ENCODE results near the gene DENND1A. TPM values are rescaled to one million over a fixed set of nuclear protein-coding genes. Genes with fewer than 3 reads are reported as not detected.
"Not testable (repeated sequence)": the region's sequence is repeated elsewhere in the genome, so short reads cannot be mapped to it uniquely, and the experiment has no call there.

Gene DENND1A
- total RNA-seq, 1 donor from 2014 or later, result 13.9 TPM

GRCh38 chr9:123887837-123888236 lies 42.1 kb downstream of the DENND1A start:
- Mint-ChIP-seq H3K4me1 (ENCODE audit: low read depth, unreplicated experiment) (peaks cover 3% of the 10 kb centered on the region), H3K9me3 (ENCODE audit: unreplicated experiment) (peaks cover 1% of the 10 kb centered on the region), H3K27me3 (ENCODE audit: unreplicated experiment) (peaks cover 3% of the 10 kb centered on the region), H3K4me3 (ENCODE audit: unreplicated experiment) (no peak overlapping the region), H3K36me3 (ENCODE audit: unreplicated experiment) (peaks cover 5% of the 10 kb centered on the region), H3K27ac (ENCODE audit: unreplicated experiment) (no peak overlapping the region)
- no peak for TF ChIP-seq CTCF (IDR thresholded peaks at IDR 0.05; ENCODE audit: partially characterized antibody, unreplicated experiment)
- DNase-seq, result no peak

- not testable (repeated sequence) for H3K27me3 Mint-ChIP-seq (ENCODE audit: unreplicated experiment); H3K9me3 Mint-ChIP-seq (ENCODE audit: unreplicated experiment); H3K4me3 Mint-ChIP-seq (ENCODE audit: unreplicated experiment); H3K27ac Mint-ChIP-seq (ENCODE audit: unreplicated experiment); DNase-seq; H3K36me3 Mint-ChIP-seq (ENCODE audit: unreplicated experiment); H3K4me1 Mint-ChIP-seq (ENCODE audit: low read depth, unreplicated experiment)
These were observed 44.1 kb downstream of the DENND1A start for GRCh38 chr9:123885834-123886233.

GRCh38 chr9:123883634-123884033 lies 46.3 kb downstream of the DENND1A start:
- no peaks in the 10 kb centered on the region for H3K9me3 Mint-ChIP-seq (ENCODE audit: unreplicated experiment)
- no peak overlapping the region for H3K4me3 Mint-ChIP-seq (ENCODE audit: unreplicated experiment)
- no peak overlapping the region for H3K27ac Mint-ChIP-seq (ENCODE audit: unreplicated experiment)
- peaks cover 3% of the 10 kb centered on the region for H3K27me3 Mint-ChIP-seq (ENCODE audit: unreplicated experiment)
- TF ChIP-seq CTCF (IDR thresholded peaks at IDR 0.05; ENCODE audit: partially characterized antibody, unreplicated experiment), result no peak
- no peak for DNase-seq
- no peaks in the 10 kb centered on the region for H3K4me1 Mint-ChIP-seq (ENCODE audit: low read depth, unreplicated experiment)
- H3K36me3 Mint-ChIP-seq (ENCODE audit: unreplicated experiment), result peaks cover 5% of the 10 kb centered on the region

GRCh38 chr9:123881604-123882003 lies 48.3 kb downstream of the DENND1A start:
- DNase-seq, result no peak
- Mint-ChIP-seq H3K36me3 (ENCODE audit: unreplicated experiment) (no peaks in the 10 kb centered on the region), H3K27me3 (ENCODE audit: unreplicated experiment) (peaks cover 3% of the 10 kb centered on the region), H3K27ac (ENCODE audit: unreplicated experiment) (no peak overlapping the region), H3K4me3 (ENCODE audit: unreplicated experiment) (no peak overlapping the region), H3K9me3 (ENCODE audit: unreplicated experiment) (no peaks in the 10 kb centered on the region), H3K4me1 (ENCODE audit: low read depth, unreplicated experiment) (no peaks in the 10 kb centered on the region)
- TF ChIP-seq CTCF (IDR thresholded peaks at IDR 0.05; ENCODE audit: partially characterized antibody, unreplicated experiment), result no peak

- Mint-ChIP-seq H3K4me1 (ENCODE audit: low read depth, unreplicated experiment) (no peaks in the 10 kb centered on the region), H3K27ac (ENCODE audit: unreplicated experiment) (no peak overlapping the region), H3K4me3 (ENCODE audit: unreplicated experiment) (no peak overlapping the region), H3K9me3 (ENCODE audit: unreplicated experiment) (no peaks in the 10 kb centered on the region), H3K27me3 (ENCODE audit: unreplicated experiment) (peaks cover 2% of the 10 kb centered on the region), H3K36me3 (ENCODE audit: unreplicated experiment) (no peaks in the 10 kb centered on the region)
- DNase-seq, result no peak
- no peak for TF ChIP-seq CTCF (IDR thresholded peaks at IDR 0.05; ENCODE audit: partially characterized antibody, unreplicated experiment)
These were observed 49.5 kb downstream of the DENND1A start for GRCh38 chr9:123880420-123880819.

- Mint-ChIP-seq H3K4me1 (ENCODE audit: low read depth, unreplicated experiment) (peaks cover 2% of the 10 kb centered on the region), H3K27me3 (ENCODE audit: unreplicated experiment) (no peaks in the 10 kb centered on the region), H3K27ac (ENCODE audit: unreplicated experiment) (no peak overlapping the region), H3K4me3 (ENCODE audit: unreplicated experiment) (no peak overlapping the region), H3K9me3 (ENCODE audit: unreplicated experiment) (no peaks in the 10 kb centered on the region), H3K36me3 (ENCODE audit: unreplicated experiment) (no peaks in the 10 kb centered on the region)
- no peak for TF ChIP-seq CTCF (IDR thresholded peaks at IDR 0.05; ENCODE audit: partially characterized antibody, unreplicated experiment)
- no peak for DNase-seq
These were observed 53.2 kb downstream of the DENND1A start for GRCh38 chr9:123876750-123877149.

Measured in glutamatergic neuron (in vitro differentiated cells).